Esophagus squamous epithelium (tissue), 4 donors: ENCODE data around the gene PRR18.

Source experiments
- POLR2A ChIP-seq, 4 donors: fragments of 450-650 bp; IDR thresholded peaks; one replicate each; pipeline ENCODE4 v1.6.1; 2017; ENCODE audit warnings: antibody characterized with exemption in 4 of 4, mild to moderate bottlenecking in 4 of 4, moderate library complexity in 3 of 4
- TF ChIP-seq, protein P1 (sequence below), 6 experiments: fragments of 450-650 bp in 4 of 6; fragments of 200-600 bp in 2 of 6; sonication (generic) in 2 of 6; IDR thresholded peaks; one replicate each; pipeline ENCODE4 v1.5.1; 2016 to 2019; ENCODE audit warnings: antibody characterized with exemption in 6 of 6, mild to moderate bottlenecking in 4 of 6, moderate library complexity in 4 of 6

- no peak for TF ChIP-seq POLR2A (IDR thresholded peaks at IDR 0.05)
- TF ChIP-seq, protein P1, sequence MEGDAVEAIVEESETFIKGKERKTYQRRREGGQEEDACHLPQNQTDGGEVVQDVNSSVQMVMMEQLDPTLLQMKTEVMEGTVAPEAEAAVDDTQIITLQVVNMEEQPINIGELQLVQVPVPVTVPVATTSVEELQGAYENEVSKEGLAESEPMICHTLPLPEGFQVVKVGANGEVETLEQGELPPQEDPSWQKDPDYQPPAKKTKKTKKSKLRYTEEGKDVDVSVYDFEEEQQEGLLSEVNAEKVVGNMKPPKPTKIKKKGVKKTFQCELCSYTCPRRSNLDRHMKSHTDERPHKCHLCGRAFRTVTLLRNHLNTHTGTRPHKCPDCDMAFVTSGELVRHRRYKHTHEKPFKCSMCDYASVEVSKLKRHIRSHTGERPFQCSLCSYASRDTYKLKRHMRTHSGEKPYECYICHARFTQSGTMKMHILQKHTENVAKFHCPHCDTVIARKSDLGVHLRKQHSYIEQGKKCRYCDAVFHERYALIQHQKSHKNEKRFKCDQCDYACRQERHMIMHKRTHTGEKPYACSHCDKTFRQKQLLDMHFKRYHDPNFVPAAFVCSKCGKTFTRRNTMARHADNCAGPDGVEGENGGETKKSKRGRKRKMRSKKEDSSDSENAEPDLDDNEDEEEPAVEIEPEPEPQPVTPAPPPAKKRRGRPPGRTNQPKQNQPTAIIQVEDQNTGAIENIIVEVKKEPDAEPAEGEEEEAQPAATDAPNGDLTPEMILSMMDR (IDR thresholded peaks at IDR 0.05) = no peak
Measured at GRCh38 chr6:166307082-166308032, 835 bp downstream of the PRR18 start.
